DMS114 treated with DMSO at 0.1 percent for 48 hours (cell line): ENCODE measurements around the gene VSIR.
A peak's percentile ranks its signal among the peaks of the same experiment; 100 is the strongest.

ENCODE experiments used
- DNase-seq: peaks from one replicate; lab custom pipeline; 2025; ENCODE audit not compliant: unreplicated experiment; lab: John Stamatoyannopoulos, UW

VSIR gene

GRCh38 chr10:71773221-71773971, at the start of gene VSIR:
TSS of gene VSIR (minus strand) at chr10:71773520. CDS start at chr10:71773439, 81 bp downstream.
- DNase-seq: peak; percentile 41

GRCh38 chr10:71821909-71822763, 48.8 kb upstream of the VSIR start:
- no peak for DNase-seq

- DNase-seq: no peak
Measured at GRCh38 chr10:71820966-71821365, 47.6 kb upstream of the VSIR start.

GRCh38 chr10:71819985-71820384, 46.7 kb upstream of the VSIR start:
- no peak for DNase-seq

- DNase-seq: no peak
Measured at GRCh38 chr10:71819441-71819861, 46.1 kb upstream of the VSIR start.

- no peak for DNase-seq
Measured at GRCh38 chr10:71818674-71819260, 45.4 kb upstream of the VSIR start.

- no peak for DNase-seq
Measured at GRCh38 chr10:71817831-71818655, 44.7 kb upstream of the VSIR start.

GRCh38 chr10:71816936-71817618, 43.8 kb upstream of the VSIR start:
- no peak for DNase-seq

- DNase-seq: no peak
Measured at GRCh38 chr10:71816421-71816851, 43.1 kb upstream of the VSIR start.

GRCh38 chr10:71815515-71816130, 42.3 kb upstream of the VSIR start:
- DNase-seq: no peak

- DNase-seq: no peak
Measured at GRCh38 chr10:71814922-71815411, 41.6 kb upstream of the VSIR start.

GRCh38 chr10:71812913-71813590, 39.7 kb upstream of the VSIR start:
- no peak for DNase-seq

- DNase-seq: peak; percentile 27
Measured at GRCh38 chr10:71812016-71812912, 38.9 kb upstream of the VSIR start.

GRCh38 chr10:71811351-71811750, 38.0 kb upstream of the VSIR start:
- no peak for DNase-seq

- DNase-seq: no peak
Measured at GRCh38 chr10:71810048-71810750, 36.9 kb upstream of the VSIR start.

GRCh38 chr10:71809628-71810027, 36.3 kb upstream of the VSIR start:
- no peak for DNase-seq
